PC-9 (cell line): ENCODE measurements around the gene SRGAP1.

ENCODE experiments used
- EZH2 ChIP-seq: fragments of 200-600 bp; sonication (generic); IDR thresholded peaks from 2 replicates; pipeline ENCODE4 v1.8.0; 2017; ENCODE audit warnings: antibody characterized with exemption, low read depth
- TF ChIP-seq, protein P1 (sequence below): fragments of 200-600 bp; sonication (generic); conservative IDR thresholded peaks from 2 replicates; pipeline ENCODE4 v1.6.1; 2017; ENCODE audit warnings: mixed run types, antibody characterized with exemption, mild to moderate bottlenecking, moderate library complexity

- TF ChIP-seq EZH2 = no peak
- TF ChIP-seq, protein P1, sequence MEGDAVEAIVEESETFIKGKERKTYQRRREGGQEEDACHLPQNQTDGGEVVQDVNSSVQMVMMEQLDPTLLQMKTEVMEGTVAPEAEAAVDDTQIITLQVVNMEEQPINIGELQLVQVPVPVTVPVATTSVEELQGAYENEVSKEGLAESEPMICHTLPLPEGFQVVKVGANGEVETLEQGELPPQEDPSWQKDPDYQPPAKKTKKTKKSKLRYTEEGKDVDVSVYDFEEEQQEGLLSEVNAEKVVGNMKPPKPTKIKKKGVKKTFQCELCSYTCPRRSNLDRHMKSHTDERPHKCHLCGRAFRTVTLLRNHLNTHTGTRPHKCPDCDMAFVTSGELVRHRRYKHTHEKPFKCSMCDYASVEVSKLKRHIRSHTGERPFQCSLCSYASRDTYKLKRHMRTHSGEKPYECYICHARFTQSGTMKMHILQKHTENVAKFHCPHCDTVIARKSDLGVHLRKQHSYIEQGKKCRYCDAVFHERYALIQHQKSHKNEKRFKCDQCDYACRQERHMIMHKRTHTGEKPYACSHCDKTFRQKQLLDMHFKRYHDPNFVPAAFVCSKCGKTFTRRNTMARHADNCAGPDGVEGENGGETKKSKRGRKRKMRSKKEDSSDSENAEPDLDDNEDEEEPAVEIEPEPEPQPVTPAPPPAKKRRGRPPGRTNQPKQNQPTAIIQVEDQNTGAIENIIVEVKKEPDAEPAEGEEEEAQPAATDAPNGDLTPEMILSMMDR = no peak
These were observed 283.3 kb downstream of the SRGAP1 start for GRCh38 chr12:64127811-64128210.
